ENCODE results near the gene TOX2. TPM values are rescaled to one million over a fixed set of nuclear protein-coding genes. Genes with fewer than 3 reads are reported as not detected.

Gene TOX2
- total RNA-seq, 1 donor from 2014 or later, result 0.16 TPM

GRCh38 chr20:44075950-44076232, 161.2 kb downstream of the TOX2 start:
- FAIRE-seq (no peak), DNase-seq (ENCODE audit: low read depth) (no peak)
- peaks cover 8% of the 10 kb centered on the region for H3K27me3 Mint-ChIP-seq (ENCODE audit: low read depth, unreplicated experiment)
- H3K79me2 ChIP-seq (ENCODE audit: insufficient read depth, low read length), result no peaks in the 10 kb centered on the region
- H3K9me3 ChIP-seq (ENCODE audit: insufficient read depth, low read depth, low read length), result no peaks in the 10 kb centered on the region
- H3K9me3 Mint-ChIP-seq (ENCODE audit: unreplicated experiment), result no peaks in the 10 kb centered on the region
- no peaks in the 10 kb centered on the region for H3K27me3 ChIP-seq (ENCODE audit: insufficient read depth, low read length)
- no peak overlapping the region for H3K4me2 ChIP-seq (ENCODE audit: low read length)
- H3K4me1 Mint-ChIP-seq (ENCODE audit: low read depth, unreplicated experiment), result peaks cover 5% of the 10 kb centered on the region
- no peak overlapping the region for H3K27ac Mint-ChIP-seq (ENCODE audit: unreplicated experiment)
- no peak overlapping the region for H3K4me3 Mint-ChIP-seq (ENCODE audit: unreplicated experiment)
- H3K4me1 ChIP-seq (ENCODE audit: insufficient read depth, low read length), result peaks cover 6% of the 10 kb centered on the region
- no peak overlapping the region for H3K27ac ChIP-seq (ENCODE audit: low read depth, low read length)
- no peak overlapping the region for H3K9ac ChIP-seq (ENCODE audit: low read length)
- no peaks in the 10 kb centered on the region for H4K20me1 ChIP-seq (ENCODE audit: insufficient read depth, low read length)
- H3K36me3 ChIP-seq (ENCODE audit: insufficient read depth, low read length), result no peaks in the 10 kb centered on the region
- no peak overlapping the region for H3K4me3 ChIP-seq (ENCODE audit: insufficient read depth, low read depth, low read length)
- no peak overlapping the region for H2AFZ ChIP-seq (ENCODE audit: low read depth, low read length)
- no peak for TF ChIP-seq EZH2 (IDR thresholded peaks at IDR 0.05; ENCODE audit: insufficient read depth, low read length)
- no peak for TF ChIP-seq CTCF (IDR thresholded peaks at IDR 0.05; ENCODE audit: insufficient read depth, low read depth, low read length)
- H3K36me3 Mint-ChIP-seq (ENCODE audit: low read depth, unreplicated experiment), result no peaks in the 10 kb centered on the region

GRCh38 chr20:44079291-44079690, 164.6 kb downstream of the TOX2 start:
- no peak for TF ChIP-seq CTCF (IDR thresholded peaks at IDR 0.05; ENCODE audit: insufficient read depth, low read depth, low read length)
- TF ChIP-seq EZH2 (IDR thresholded peaks at IDR 0.05; ENCODE audit: insufficient read depth, low read length), result no peak
- Histone ChIP-seq H3K4me1 (ENCODE audit: insufficient read depth, low read length) (peaks cover 13% of the 10 kb centered on the region), H3K36me3 (ENCODE audit: insufficient read depth, low read length) (no peaks in the 10 kb centered on the region), H3K4me3 (ENCODE audit: insufficient read depth, low read depth, low read length) (no peak overlapping the region), H3K79me2 (ENCODE audit: insufficient read depth, low read length) (no peaks in the 10 kb centered on the region), H3K9me3 (ENCODE audit: insufficient read depth, low read depth, low read length) (no peaks in the 10 kb centered on the region), H3K4me2 (ENCODE audit: low read length) (no peak overlapping the region), H4K20me1 (ENCODE audit: insufficient read depth, low read length) (no peaks in the 10 kb centered on the region), H2AFZ (ENCODE audit: low read depth, low read length) (no peak overlapping the region), H3K27ac (ENCODE audit: low read depth, low read length) (no peak overlapping the region), H3K27me3 (ENCODE audit: insufficient read depth, low read length) (no peaks in the 10 kb centered on the region), H3K9ac (ENCODE audit: low read length) (no peak overlapping the region)
- no peak overlapping the region for H3K27ac Mint-ChIP-seq (ENCODE audit: unreplicated experiment)
- H3K9me3 Mint-ChIP-seq (ENCODE audit: unreplicated experiment), result no peaks in the 10 kb centered on the region
- no peak for FAIRE-seq
- no peaks in the 10 kb centered on the region for H3K36me3 Mint-ChIP-seq (ENCODE audit: low read depth, unreplicated experiment)
- H3K27me3 Mint-ChIP-seq (ENCODE audit: low read depth, unreplicated experiment), result peaks cover 1% of the 10 kb centered on the region
- no peak for DNase-seq (ENCODE audit: low read depth)
- peaks cover 8% of the 10 kb centered on the region for H3K4me1 Mint-ChIP-seq (ENCODE audit: low read depth, unreplicated experiment)
- no peak overlapping the region for H3K4me3 Mint-ChIP-seq (ENCODE audit: unreplicated experiment)

GRCh38 chr20:44080064-44080463, 165.4 kb downstream of the TOX2 start:
- H3K4me1 Mint-ChIP-seq (ENCODE audit: low read depth, unreplicated experiment), result peaks cover 4% of the 10 kb centered on the region
- H3K27me3 ChIP-seq (ENCODE audit: insufficient read depth, low read length), result no peaks in the 10 kb centered on the region
- H3K9me3 ChIP-seq (ENCODE audit: insufficient read depth, low read depth, low read length), result no peaks in the 10 kb centered on the region
- no peak overlapping the region for H3K4me3 Mint-ChIP-seq (ENCODE audit: unreplicated experiment)
- H3K36me3 Mint-ChIP-seq (ENCODE audit: low read depth, unreplicated experiment), result no peaks in the 10 kb centered on the region
- no peaks in the 10 kb centered on the region for H4K20me1 ChIP-seq (ENCODE audit: insufficient read depth, low read length)
- H3K4me1 ChIP-seq (ENCODE audit: insufficient read depth, low read length), result peaks cover 8% of the 10 kb centered on the region
- TF ChIP-seq EZH2 (IDR thresholded peaks at IDR 0.05; ENCODE audit: insufficient read depth, low read length) (no peak), CTCF (IDR thresholded peaks at IDR 0.05; ENCODE audit: insufficient read depth, low read depth, low read length) (no peak)
- H3K4me2 ChIP-seq (ENCODE audit: low read length), result no peak overlapping the region
- FAIRE-seq (no peak), DNase-seq (ENCODE audit: low read depth) (peak; percentile 64)
- no peaks in the 10 kb centered on the region for H3K9me3 Mint-ChIP-seq (ENCODE audit: unreplicated experiment)
- no peak overlapping the region for H3K27ac ChIP-seq (ENCODE audit: low read depth, low read length)
- no peak overlapping the region for H3K9ac ChIP-seq (ENCODE audit: low read length)
- peaks cover 1% of the 10 kb centered on the region for H3K27me3 Mint-ChIP-seq (ENCODE audit: low read depth, unreplicated experiment)
- H3K4me3 ChIP-seq (ENCODE audit: insufficient read depth, low read depth, low read length), result no peak overlapping the region
- no peak overlapping the region for H2AFZ ChIP-seq (ENCODE audit: low read depth, low read length)
- H3K36me3 ChIP-seq (ENCODE audit: insufficient read depth, low read length), result no peaks in the 10 kb centered on the region
- H3K79me2 ChIP-seq (ENCODE audit: insufficient read depth, low read length), result no peaks in the 10 kb centered on the region
- no peak overlapping the region for H3K27ac Mint-ChIP-seq (ENCODE audit: unreplicated experiment)
